BLaER1 treated with 17β-estradiol and CSF1 and Interleukin-3, amounts not matched to agents 10 nM and 100 nM (cell line): ENCODE data around the gene CYP46A1.

ENCODE experiments used
- H3K27ac ChIP-seq, 11 experiments: shearing (Covaris generic); formaldehyde crosslinking; 2 replicates each; pipeline ENCODE4 v1.8.1; 2022
- H3K27me3 ChIP-seq, 11 experiments: shearing (Covaris generic); formaldehyde crosslinking; 2 replicates each; pipeline ENCODE4 v1.8.1; 2022
- H3K36me3 ChIP-seq, 11 experiments: shearing (Covaris generic); formaldehyde crosslinking; 2 replicates each; pipeline ENCODE4 v1.8.1; 2022
- H3K4me1 ChIP-seq, 10 experiments: shearing (Covaris generic); formaldehyde crosslinking; 2 replicates each; pipeline ENCODE4 v1.8.1; 2022
- H3K4me2 ChIP-seq, 11 experiments: shearing (Covaris generic); formaldehyde crosslinking; 2 replicates each; pipeline ENCODE4 v1.8.1; 2022
- H3K4me3 ChIP-seq, 10 experiments: shearing (Covaris generic); formaldehyde crosslinking; 2 replicates each; pipeline ENCODE4 v1.8.1; 2022
- H3K9ac ChIP-seq, 11 experiments: shearing (Covaris generic); formaldehyde crosslinking; 2 replicates each; pipeline ENCODE4 v1.8.1; 2022
- H3K9me3 ChIP-seq, 11 experiments: shearing (Covaris generic); formaldehyde crosslinking; replicated peaks in 1 of 11; 2 replicates each; pipeline ENCODE4 v1.8.1; 2022
- H4K20me1 ChIP-seq, 11 experiments: shearing (Covaris generic); formaldehyde crosslinking; 2 replicates each; pipeline ENCODE4 v1.8.1; 2022
- Cebpa-rat ChIP-seq, 11 experiments: shearing (Covaris generic); IDR thresholded peaks; 2 replicates each; pipeline ENCODE4 v1.8.1; 2022

CYP46A1 gene

DNA sequence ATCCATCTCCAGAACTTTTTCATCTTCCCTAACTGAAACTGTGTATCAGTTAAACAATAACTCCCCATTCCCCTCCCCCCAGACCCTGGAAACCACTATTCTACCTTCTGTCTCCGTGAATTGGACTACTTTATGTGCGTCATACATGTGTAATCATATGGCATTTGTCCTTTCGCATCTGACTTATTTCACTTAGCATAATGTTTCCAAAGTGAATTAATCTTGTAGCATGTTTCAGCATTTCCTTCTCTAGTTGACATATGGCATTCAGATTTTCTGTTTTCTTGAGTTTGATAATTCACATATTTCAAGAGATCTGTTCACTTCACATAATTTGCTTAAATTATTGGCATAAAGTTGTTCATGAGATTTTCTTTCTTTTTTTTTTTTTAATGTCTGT, 9.8 kb downstream of the CYP46A1 start:
- no peak overlapping the region for H3K9ac ChIP-seq
- H4K20me1 ChIP-seq, result no peaks in the 10 kb centered on the region
- no peaks in the 10 kb centered on the region for H3K27me3 ChIP-seq
- peaks cover 14 to 32% (median 19%) of the 10 kb centered on the region in 10 experiments for H3K4me1 ChIP-seq
- H3K4me3 ChIP-seq, result no peak overlapping the region
- H3K27ac ChIP-seq, result no peak overlapping the region
- no peak overlapping the region for H3K4me2 ChIP-seq
- no peaks in the 10 kb centered on the region for H3K36me3 ChIP-seq
- TF ChIP-seq Cebpa-rat (IDR thresholded peaks at IDR 0.05), result no peak
- 0 out of 22 replicates have a peak, but pooled peaks cover 0 to 10% (median 0%) of the 10 kb centered on the region in 11 experiments for H3K9me3 ChIP-seq

DNA sequence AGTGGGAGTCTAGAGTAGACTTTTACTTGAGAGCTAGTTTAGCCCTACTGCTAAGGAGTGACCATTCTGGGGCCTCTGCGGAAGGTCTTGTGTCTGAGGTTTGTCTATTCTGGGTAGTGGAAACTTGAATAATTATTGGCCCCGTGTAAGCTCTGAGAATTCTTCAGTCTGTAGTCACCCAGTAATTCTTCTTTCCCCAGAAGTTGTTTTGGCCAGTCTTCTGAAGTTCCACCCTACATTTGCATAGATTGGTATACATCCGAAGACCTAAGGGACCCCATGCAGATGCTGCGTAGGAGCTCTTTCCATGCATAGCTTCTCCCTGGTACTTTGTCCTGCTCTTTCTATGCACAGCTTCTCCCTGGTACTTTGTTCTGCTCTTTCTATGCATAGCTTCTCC, 12.8 kb downstream of the CYP46A1 start:
- Histone ChIP-seq H3K27ac (no peak overlapping the region), H3K4me2 (no peak overlapping the region), H4K20me1 (no peaks in the 10 kb centered on the region), H3K9ac (no peak overlapping the region), H3K9me3 (peaks cover 4 to 21% (median 7%) of the 10 kb centered on the region in 11 experiments; a peak in 21 of 22 replicates), H3K4me3 (no peak overlapping the region), H3K36me3 (0 out of 22 replicates have a peak, but pooled peaks cover 0 to 5% (median 0%) of the 10 kb centered on the region in 11 experiments), H3K27me3 (no peaks in the 10 kb centered on the region), H3K4me1 (peaks cover 12 to 20% (median 15%) of the 10 kb centered on the region in 10 experiments)
- TF ChIP-seq Cebpa-rat (IDR thresholded peaks at IDR 0.05), result no peak

DNA sequence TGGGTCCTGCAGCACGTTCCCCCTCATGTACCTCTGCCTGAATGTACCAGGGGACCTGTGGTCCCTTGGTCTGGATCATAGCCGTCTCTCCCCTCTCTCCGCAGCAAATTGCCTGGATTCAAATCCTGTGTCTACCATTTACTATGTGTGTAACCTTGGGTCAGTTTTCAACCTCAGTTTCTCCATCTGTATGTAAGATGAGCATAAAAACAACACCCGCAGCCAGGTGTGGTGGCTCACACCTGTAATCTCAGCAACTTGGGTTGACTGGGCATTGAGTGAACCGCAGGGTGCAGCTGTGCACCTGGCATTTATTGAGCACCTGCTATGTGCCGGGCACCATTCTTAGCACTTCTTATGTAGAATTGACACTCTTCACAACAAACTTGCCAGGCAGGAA, 14.1 kb downstream of the CYP46A1 start:
- Histone ChIP-seq H3K4me1 (peaks cover 12 to 20% (median 15%) of the 10 kb centered on the region in 10 experiments), H3K27ac (no peak overlapping the region), H4K20me1 (no peaks in the 10 kb centered on the region), H3K4me3 (no peak overlapping the region), H3K27me3 (no peaks in the 10 kb centered on the region), H3K36me3 (peaks cover 0 to 10% (median 3%) of the 10 kb centered on the region in 11 experiments; a peak in 6 of 22 replicates), H3K9me3 (peaks cover 15 to 33% (median 19%) of the 10 kb centered on the region in 11 experiments), H3K9ac (no peak overlapping the region), H3K4me2 (peak overlapping the region in 10 of 11 experiments; percentile 47 to 71 (median 62); a peak in 16 of 22 replicates)
- TF ChIP-seq Cebpa-rat (IDR thresholded peaks at IDR 0.05), result no peak

GRCh38 chr14:99698642-99699041, 14.5 kb downstream of the CYP46A1 start:
- H3K27ac ChIP-seq, result peak overlapping the region in 7 of 11 experiments; percentile 1 to 41 (median 30); a peak in 5 of 22 replicates
- peaks cover 12 to 20% (median 15%) of the 10 kb centered on the region in 10 experiments for H3K4me1 ChIP-seq
- peak overlapping the region; percentile 45 to 71 (median 62) for H3K4me2 ChIP-seq
- TF ChIP-seq Cebpa-rat (IDR thresholded peaks at IDR 0.05), result no peak
- H3K9me3 ChIP-seq, result peaks cover 19 to 37% (median 23%) of the 10 kb centered on the region in 11 experiments
- peaks cover 0 to 14% (median 6%) of the 10 kb centered on the region in 11 experiments; a peak in 7 of 22 replicates for H3K36me3 ChIP-seq
- no peaks in the 10 kb centered on the region for H4K20me1 ChIP-seq
- H3K9ac ChIP-seq, result no peak overlapping the region
- no peaks in the 10 kb centered on the region for H3K27me3 ChIP-seq
- no peak overlapping the region for H3K4me3 ChIP-seq

- H3K4me2 ChIP-seq, result peak overlapping the region; percentile 45 to 71 (median 62)
- no peak for TF ChIP-seq Cebpa-rat (IDR thresholded peaks at IDR 0.05)
- H3K9ac ChIP-seq, result no peak overlapping the region
- H4K20me1 ChIP-seq, result no peaks in the 10 kb centered on the region
- no peaks in the 10 kb centered on the region for H3K27me3 ChIP-seq
- H3K4me3 ChIP-seq, result no peak overlapping the region
- H3K36me3 ChIP-seq, result peaks cover 0 to 17% (median 9%) of the 10 kb centered on the region in 11 experiments; a peak in 7 of 22 replicates
- peaks cover 12 to 20% (median 15%) of the 10 kb centered on the region in 10 experiments for H3K4me1 ChIP-seq
- H3K27ac ChIP-seq, result peak overlapping the region in 7 of 11 experiments; percentile 1 to 41 (median 30); a peak in 6 of 22 replicates
- peaks cover 25 to 43% (median 29%) of the 10 kb centered on the region in 11 experiments for H3K9me3 ChIP-seq
Observed at GRCh38 chr14:99699085-99699760, 15.1 kb downstream of the CYP46A1 start.

GRCh38 chr14:99699861-99700260, 15.8 kb downstream of the CYP46A1 start:
- peaks cover 31 to 50% (median 35%) of the 10 kb centered on the region in 11 experiments for H3K9me3 ChIP-seq
- H3K27me3 ChIP-seq, result no peaks in the 10 kb centered on the region
- no peak overlapping the region for H3K4me3 ChIP-seq
- TF ChIP-seq Cebpa-rat (IDR thresholded peaks at IDR 0.05), result no peak
- peaks cover 12 to 20% (median 15%) of the 10 kb centered on the region in 10 experiments for H3K4me1 ChIP-seq
- H3K27ac ChIP-seq, result no peak overlapping the region
- no peaks in the 10 kb centered on the region for H4K20me1 ChIP-seq
- peak overlapping the region in 8 of 11 experiments; percentile 47 to 71 (median 64); a peak in 9 of 22 replicates for H3K4me2 ChIP-seq
- H3K9ac ChIP-seq, result no peak overlapping the region
- H3K36me3 ChIP-seq, result peaks cover 0 to 23% (median 9%) of the 10 kb centered on the region in 11 experiments; a peak in 7 of 22 replicates

DNA sequence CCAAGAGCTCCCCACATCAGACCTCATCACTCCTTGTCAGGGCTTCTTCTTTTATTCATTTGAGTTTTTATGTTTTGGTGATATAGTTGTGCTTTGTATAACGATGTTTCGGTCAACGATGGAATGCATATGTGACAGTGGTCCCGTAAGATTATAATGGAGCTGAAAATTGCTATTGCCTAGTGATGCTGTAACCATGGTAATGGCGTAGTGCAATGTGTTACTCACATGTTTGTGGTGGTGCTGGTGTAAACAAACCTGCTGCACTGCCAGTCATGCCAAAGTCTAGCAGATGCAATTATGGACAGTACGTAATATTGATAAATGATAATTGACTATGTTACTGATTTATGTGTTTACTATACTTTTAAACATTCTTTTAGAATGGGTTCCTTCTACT, 16.3 kb downstream of the CYP46A1 start:
- no peaks in the 10 kb centered on the region for H4K20me1 ChIP-seq

DNA sequence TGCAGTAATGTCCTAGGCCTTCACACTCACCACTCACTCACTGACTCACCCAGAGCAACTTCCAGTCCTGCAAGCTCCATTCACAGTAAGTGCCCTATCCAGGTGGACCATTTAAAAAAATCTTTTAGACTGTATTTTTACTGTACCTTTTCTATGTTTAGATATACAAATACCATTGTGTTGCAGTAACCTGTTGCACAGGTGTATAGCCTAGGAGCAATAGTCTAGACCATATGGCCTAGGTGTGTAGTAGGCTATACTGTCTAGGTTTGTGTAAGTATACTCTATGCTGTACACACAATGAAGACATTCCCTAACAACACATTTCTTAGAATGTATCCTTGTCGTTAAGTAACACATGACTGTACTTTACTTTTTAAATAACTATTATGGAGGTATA, 17.2 kb downstream of the CYP46A1 start:
- Histone ChIP-seq H3K27ac (no peak overlapping the region), H3K36me3 (peaks cover 0 to 25% (median 9%) of the 10 kb centered on the region in 11 experiments; a peak in 7 of 22 replicates), H4K20me1 (no peaks in the 10 kb centered on the region), H3K4me3 (no peak overlapping the region), H3K9me3 (peaks cover 35 to 58% (median 40%) of the 10 kb centered on the region in 11 experiments), H3K27me3 (no peaks in the 10 kb centered on the region), H3K4me2 (no peak overlapping the region), H3K4me1 (peaks cover 12 to 20% (median 15%) of the 10 kb centered on the region in 10 experiments), H3K9ac (no peak overlapping the region)
- no peak for TF ChIP-seq Cebpa-rat (IDR thresholded peaks at IDR 0.05)

More for the DNA sequence above, 16.3 kb downstream of the CYP46A1 start:
- peaks cover 35 to 54% (median 39%) of the 10 kb centered on the region in 11 experiments for H3K9me3 ChIP-seq
- no peak for TF ChIP-seq Cebpa-rat (IDR thresholded peaks at IDR 0.05)
- H3K4me1 ChIP-seq, result peaks cover 12 to 20% (median 15%) of the 10 kb centered on the region in 10 experiments
- no peak overlapping the region for H3K27ac ChIP-seq
- no peak overlapping the region for H3K9ac ChIP-seq
- H3K4me2 ChIP-seq, result no peak overlapping the region
- H3K36me3 ChIP-seq, result peaks cover 0 to 25% (median 9%) of the 10 kb centered on the region in 11 experiments; a peak in 7 of 22 replicates
- no peak overlapping the region for H3K4me3 ChIP-seq
- no peaks in the 10 kb centered on the region for H3K27me3 ChIP-seq

DNA sequence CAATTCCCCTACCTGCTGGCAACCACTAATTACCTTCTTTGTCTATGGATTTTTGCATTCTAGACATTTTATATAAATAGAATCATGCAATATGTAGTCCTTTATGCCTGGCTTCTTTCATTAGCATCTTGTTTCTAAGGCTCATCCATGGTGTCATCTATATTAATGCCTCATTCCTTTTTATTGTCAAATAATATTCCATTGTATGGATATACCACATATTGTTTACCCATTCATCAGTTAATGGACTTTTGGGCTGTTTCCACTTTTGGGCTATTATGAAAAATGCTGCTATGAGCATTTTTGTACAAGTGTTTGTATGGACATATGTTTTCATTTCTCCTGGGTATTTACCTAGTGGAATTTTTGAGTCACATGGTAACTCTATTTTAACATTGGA, 18.0 kb downstream of the CYP46A1 start:
- Histone ChIP-seq H3K9ac (no peak overlapping the region), H3K4me2 (no peak overlapping the region), H3K4me1 (peaks cover 12 to 20% (median 15%) of the 10 kb centered on the region in 10 experiments), H3K27ac (no peak overlapping the region), H3K4me3 (no peak overlapping the region), H3K36me3 (peaks cover 0 to 25% (median 9%) of the 10 kb centered on the region in 11 experiments; a peak in 7 of 22 replicates), H4K20me1 (no peaks in the 10 kb centered on the region), H3K27me3 (no peaks in the 10 kb centered on the region), H3K9me3 (peaks cover 35 to 58% (median 40%) of the 10 kb centered on the region in 11 experiments)
- no peak for TF ChIP-seq Cebpa-rat (IDR thresholded peaks at IDR 0.05)
